GM21390 (cell line): ENCODE results near the gene BMP10.
"Not testable (repeated sequence)": the region's sequence is repeated elsewhere in the genome, so short reads cannot be mapped to it uniquely, and the experiment has no call there.

ENCODE experiments used
- ATAC-seq: cut with Tn5 transposase; IDR thresholded peaks from one replicate; pipeline ENCODE4 v1.9.1; 2021; ENCODE audit not compliant: unreplicated experiment

The BMP10 gene

GRCh38 chr2:68895981-68896380 is 24.8 kb upstream of the BMP10 start:
- ATAC-seq = not testable (repeated sequence)

DNA sequence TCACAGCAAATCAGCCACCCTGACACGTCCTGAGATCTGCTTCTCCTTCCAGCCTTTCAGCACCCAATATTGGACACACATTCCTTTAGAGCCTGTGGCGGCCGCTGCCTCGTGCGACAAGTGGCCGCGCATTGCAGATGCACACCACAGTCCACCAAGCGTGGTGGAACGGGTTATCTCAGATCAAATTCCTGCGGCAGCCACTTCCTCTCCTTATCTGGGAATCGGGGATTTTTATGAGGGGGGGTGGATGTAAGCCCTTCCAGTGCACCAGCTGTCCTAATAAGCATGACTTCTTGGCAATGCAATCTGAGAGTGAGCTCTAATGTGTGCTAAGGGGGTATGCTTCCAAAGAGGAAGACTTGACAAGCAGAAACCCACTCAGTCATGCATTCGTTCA is 18.3 kb upstream of the BMP10 start:
- ATAC-seq = no peak

- ATAC-seq = no peak
Observed at GRCh38 chr2:68889021-68889420, 17.8 kb upstream of the BMP10 start.

DNA sequence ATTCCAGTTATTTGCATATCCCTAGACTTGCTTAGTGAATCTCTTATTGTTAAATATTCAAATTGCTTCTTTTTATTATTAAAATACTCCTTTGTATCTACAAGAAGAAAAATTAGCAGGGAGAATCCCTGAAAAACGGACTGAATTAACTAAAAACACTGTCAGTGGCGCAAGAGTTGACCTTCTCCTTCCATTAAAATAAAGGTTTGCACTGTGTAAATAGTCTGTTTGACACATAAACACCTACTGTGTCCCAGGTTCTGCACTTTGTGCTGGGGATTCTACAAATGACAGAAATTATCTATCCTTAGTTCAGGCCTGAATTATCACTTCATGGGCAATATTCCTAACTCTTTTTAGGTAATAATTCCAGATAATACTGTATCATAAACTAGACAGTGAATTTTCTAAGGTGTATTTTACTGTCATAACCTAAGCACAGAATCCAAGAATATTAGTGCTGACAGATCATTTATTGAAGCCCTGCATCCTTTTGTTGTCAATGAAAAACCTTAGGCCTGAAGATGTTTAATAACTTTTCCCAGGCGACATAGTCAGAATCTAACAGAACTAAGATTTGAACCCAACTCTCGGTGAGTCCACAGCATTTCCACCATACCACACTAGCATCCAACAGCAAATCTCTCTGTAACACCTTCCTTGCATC is 17.0 kb upstream of the BMP10 start:
- no peak for ATAC-seq

DNA sequence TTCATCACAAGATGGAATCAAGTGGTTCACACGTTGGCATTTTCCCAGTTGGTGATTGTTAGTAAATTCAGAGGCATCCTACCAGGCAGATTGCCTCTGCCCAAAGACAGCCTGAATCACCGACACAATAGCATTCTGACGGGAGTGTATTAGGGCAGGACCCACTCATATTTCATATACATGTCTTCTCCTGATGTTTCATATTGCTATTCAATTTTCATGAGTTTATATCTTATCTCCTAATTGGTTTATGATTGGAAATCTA is 14.5 kb upstream of the BMP10 start:
- no peak for ATAC-seq

- ATAC-seq = no peak
Observed at GRCh38 chr2:68885074-68885810, 14.0 kb upstream of the BMP10 start.

- no peak for ATAC-seq
Observed at GRCh38 chr2:68880213-68880612, 9.0 kb upstream of the BMP10 start.

GRCh38 chr2:68879296-68879695 is 8.1 kb upstream of the BMP10 start:
- no peak for ATAC-seq

DNA sequence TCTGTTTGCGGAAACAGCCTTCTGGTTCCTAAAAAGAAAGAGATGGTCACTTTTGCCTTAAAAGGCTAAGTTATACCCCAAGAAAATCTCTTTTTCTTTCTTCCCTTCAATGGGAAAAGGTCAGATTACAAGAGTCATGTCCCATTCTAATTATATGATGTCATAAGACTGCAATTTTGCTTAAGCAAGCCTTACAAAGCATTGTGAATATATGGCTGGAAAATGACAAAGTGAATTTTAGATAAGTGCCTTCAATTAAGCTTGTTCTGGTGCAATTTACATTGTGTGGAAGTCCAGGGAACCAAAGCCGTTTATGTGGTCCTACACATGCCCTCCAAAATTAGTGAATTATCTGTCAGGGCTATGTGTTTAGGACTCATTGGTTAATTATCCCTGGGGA is 7.6 kb upstream of the BMP10 start:
- no peak for ATAC-seq

DNA sequence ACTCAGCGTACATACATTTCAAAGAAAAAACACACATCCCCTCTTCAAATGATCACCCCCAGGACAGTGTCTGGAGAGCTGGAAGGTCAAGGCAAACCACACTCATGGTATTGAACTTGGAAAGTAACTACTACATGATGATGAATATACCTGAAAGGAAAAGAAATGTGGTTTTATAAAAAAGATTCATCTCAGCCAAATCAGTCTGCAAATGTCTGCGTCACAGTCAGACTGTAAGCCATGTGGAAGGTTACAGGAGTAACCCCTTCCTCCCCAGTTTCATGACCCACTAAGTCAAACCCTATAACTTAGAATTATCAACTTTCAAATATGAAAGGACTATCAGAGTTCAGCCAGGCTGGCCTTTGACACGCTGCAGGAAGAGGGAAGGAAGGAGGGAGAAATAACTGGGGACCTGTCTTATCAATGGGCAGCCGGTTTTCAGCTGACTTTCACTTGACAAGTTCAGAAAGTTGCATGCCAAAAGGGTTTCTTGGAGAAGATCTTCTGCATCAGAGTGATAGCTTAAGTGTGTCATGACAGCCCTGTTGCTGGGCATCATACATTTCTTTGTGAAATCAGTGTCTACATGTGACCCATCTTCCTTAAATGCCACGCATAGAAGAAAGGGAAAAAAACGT is 7.0 kb upstream of the BMP10 start:
- no peak for ATAC-seq

- no peak for ATAC-seq
Observed at GRCh38 chr2:68877079-68877772, 6.0 kb upstream of the BMP10 start.

DNA sequence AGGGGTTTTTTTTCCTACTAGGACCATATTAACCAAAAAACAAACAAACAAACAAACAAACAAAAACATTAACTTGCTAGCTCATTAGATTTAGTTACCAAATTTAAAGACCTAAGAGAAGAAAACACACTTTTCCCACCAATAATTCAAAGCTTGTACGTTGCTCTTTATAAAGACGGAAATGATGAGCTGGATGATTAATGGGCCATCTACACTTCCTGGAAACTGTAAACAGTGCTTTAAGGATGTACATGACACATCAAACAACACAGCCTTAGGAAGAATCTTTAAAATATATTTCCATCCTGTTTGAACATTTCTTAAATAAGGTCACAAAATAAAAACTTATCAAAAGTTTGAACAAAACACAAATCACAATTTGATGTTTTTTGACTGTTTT is 982 bp downstream of the BMP10 start:
- no peak for ATAC-seq

GRCh38 chr2:68865108-68865507 is 6.1 kb downstream of the BMP10 start:
- no peak for ATAC-seq

DNA sequence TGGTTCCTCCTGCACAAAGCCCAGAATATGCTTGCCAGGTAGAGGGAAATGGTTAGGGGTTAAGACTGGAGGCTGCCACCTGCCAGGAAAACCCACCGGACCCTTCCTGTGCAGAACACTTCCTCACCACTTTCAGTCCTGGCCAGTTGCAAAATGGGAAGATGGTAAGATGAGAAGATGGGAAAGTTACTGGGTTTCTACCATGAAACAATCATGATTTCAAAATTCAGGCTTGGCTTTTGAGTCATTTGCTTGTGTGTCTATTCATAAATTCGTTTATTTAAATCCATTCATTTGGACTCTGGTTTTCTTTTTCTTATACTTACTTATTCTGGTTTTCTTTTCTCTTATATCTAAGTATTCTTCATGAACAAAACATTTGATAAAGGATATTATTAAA is 7.2 kb downstream of the BMP10 start:
- no peak for ATAC-seq

DNA sequence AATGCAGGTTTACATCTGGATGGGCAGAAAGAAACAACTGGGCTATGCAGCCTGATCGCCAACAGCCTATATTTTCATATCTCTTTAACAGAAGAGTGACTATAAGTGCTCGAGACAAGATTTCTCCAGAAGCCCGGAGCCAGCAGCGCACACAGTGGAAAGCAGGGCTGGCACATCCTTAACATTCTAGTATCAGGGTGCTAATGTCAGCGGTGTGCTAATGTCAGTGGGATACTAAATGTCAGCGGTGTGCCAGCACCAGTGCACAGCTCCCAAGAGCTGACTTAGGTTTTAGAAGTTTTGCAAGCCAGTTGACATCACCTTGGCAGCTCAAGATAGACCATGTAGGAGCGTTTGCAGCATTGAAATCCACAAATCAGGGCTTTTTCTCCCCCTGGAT is 8.3 kb downstream of the BMP10 start:
- ATAC-seq = no peak

DNA sequence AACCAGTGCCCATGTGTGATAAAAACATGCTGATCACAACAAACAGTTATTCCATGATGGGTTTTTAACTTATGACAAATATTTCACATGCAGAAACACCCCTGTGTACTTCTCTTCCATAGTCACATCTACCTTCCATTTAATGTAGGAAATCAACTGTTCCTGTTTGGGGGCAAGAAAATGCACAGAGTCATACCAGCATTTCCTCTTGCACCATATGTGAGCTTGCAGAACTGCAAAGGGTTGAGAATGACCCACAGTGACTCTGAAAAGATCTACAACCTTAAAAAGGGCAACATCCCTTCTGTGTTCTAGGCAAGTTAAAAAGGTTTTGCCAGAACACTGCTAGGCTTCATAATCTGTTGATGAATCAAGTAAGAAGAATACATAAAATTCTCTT is 9.9 kb downstream of the BMP10 start:
- ATAC-seq = no peak

DNA sequence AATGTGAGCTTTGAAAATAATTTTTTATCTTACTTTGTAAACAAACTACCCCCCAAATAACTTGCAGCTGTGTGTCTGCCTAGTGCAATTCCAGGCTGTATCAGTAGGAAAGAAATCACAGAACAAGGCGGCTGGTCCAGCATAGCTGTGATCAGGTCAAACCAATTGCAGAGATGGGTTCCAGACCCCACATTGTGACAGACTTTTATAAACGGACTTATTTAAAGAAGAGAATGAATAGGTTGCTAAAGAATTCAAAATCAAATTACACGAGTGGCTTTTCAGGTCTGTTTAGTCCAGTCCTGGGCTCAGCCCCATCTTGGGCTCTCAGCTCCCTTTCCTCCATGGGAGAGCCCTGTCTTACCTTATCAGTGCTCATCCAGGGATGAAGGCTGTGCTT is 11.1 kb downstream of the BMP10 start:
- ATAC-seq = no peak

GRCh38 chr2:68857855-68858456 is 13.2 kb downstream of the BMP10 start:
- no peak for ATAC-seq

DNA sequence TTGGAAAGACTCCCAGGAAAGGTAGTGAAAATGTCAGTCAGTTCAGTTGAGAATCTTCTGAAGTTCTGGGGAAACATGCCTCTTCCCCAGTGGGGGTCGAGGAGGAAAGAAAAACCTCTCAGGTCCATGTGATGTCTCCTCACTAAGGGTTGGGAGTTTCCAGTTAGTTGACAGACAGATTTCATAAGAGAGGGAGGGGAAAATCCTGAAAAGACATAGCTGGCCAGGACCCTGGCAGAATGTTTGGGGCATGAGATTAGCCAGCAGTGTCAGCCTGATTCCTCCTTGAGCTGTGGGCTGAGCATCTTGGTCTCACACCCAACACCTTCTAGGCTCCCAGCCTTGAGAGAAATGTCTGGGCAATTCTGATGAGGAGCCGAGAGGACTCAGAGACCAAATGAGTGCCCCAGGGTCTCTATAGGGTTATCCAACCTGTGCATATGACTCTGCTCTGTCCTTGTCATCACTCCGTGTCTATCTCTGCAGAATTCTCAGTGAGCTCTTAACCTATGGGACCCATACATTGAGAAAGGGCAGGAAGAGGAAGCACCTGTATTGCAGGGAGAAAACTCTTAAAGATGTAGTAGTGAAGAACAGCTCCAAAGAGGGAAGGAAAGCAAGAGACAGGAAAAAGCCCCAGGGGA is 13.9 kb downstream of the BMP10 start:
- no peak for ATAC-seq

GRCh38 chr2:68855550-68855949 is 15.6 kb downstream of the BMP10 start:
- no peak for ATAC-seq

DNA sequence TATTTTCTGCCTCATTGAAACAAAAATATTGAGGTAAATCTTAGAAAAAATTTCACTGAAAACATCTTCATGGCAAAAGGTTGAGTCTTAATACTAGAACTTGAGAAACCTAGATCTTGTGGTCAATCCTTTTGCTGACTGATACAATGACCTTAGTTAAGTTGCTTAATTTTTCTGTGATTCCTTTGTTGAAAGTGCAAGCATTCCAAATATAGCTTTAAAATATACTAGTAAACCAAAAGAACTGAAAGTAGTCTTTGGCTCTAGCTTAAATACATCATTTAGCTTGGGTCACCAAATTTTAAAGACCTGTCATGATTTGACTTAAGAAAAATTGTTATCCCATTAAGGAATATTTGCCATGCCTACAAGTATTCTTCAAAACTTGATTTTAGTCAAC is 16.7 kb downstream of the BMP10 start:
- ATAC-seq = no peak
